ENCODE data around the gene DLGAP4.
A peak's percentile ranks its signal among the peaks of the same experiment; 100 is the strongest.

Gene DLGAP4

DNA sequence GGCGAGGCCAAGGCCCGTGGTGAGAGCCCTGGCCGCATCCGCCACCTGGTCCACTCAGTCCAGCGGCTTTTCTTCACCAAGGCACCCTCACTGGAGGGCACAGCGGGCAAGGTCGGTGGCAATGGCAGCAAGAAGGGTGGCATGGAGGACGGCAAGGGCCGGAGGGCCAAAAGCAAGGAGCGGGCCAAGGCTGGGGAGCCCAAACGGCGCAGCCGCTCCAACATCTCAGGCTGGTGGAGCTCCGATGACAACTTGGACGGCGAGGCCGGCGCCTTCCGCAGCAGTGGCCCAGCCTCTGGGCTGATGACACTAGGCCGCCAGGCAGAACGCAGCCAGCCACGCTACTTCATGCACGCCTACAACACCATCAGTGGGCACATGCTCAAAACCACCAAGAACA is 126.0 kb downstream of the DLGAP4 start:
- H3K4me3 ChIP-seq (ENCODE audit: low read depth, low read length), result no peak overlapping the region
- no peak for DNase-seq (ENCODE audit: low read depth)
- TF ChIP-seq, protein P1, sequence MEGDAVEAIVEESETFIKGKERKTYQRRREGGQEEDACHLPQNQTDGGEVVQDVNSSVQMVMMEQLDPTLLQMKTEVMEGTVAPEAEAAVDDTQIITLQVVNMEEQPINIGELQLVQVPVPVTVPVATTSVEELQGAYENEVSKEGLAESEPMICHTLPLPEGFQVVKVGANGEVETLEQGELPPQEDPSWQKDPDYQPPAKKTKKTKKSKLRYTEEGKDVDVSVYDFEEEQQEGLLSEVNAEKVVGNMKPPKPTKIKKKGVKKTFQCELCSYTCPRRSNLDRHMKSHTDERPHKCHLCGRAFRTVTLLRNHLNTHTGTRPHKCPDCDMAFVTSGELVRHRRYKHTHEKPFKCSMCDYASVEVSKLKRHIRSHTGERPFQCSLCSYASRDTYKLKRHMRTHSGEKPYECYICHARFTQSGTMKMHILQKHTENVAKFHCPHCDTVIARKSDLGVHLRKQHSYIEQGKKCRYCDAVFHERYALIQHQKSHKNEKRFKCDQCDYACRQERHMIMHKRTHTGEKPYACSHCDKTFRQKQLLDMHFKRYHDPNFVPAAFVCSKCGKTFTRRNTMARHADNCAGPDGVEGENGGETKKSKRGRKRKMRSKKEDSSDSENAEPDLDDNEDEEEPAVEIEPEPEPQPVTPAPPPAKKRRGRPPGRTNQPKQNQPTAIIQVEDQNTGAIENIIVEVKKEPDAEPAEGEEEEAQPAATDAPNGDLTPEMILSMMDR (IDR thresholded peaks at IDR 0.05; ENCODE audit: control insufficient read depth, extremely low read depth, insufficient read depth), result no peak

DNA sequence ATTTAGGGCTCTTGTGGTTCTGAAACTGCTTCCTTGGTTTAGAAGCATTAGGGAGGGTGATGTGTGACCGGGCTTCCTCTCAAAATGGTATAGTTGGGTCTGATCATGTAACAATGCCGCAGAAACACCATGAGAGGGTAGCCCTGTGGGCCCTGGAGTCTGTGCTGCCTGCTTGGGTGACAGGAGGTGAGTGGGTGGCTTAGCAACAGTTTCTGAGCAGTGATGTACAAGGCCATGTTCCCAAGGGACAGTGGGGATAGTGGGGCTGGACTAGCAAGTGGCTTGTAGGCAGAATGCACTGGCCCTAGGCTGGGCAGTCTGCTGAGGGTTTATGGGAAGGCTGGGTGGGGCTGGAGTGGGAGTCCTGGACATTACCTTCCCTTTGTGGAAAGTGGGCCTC is 128.2 kb downstream of the DLGAP4 start:
- TF ChIP-seq, protein P1 (IDR thresholded peaks at IDR 0.05; ENCODE audit: control insufficient read depth, extremely low read depth, insufficient read depth), result no peak

DNA sequence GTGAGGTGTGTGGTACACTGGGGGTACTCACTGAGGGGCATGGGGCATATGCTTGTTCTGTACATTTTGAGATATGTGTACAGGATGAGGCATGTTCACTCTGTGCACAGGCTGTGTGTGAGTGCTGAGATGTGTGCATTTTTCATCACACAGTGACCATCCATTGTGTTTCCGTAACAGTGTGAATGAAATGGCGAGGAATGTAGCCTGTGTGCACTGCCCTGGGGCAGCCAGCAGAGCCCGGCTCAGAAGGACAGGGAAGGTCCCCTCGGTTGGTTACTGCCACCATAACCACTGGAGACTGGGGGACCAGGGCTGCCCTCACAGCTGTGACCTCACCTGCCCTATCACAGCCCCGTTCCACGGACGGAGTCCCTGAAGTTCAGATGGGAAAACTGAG is 129.0 kb downstream of the DLGAP4 start:
- no peak overlapping the region for H3K4me3 ChIP-seq (ENCODE audit: low read depth, low read length)
- DNase-seq (ENCODE audit: low read depth), result no peak
- TF ChIP-seq, protein P1 (IDR thresholded peaks at IDR 0.05; ENCODE audit: control insufficient read depth, extremely low read depth, insufficient read depth), result no peak

More for the DNA sequence above, 128.2 kb downstream of the DLGAP4 start:
- H3K4me3 ChIP-seq (ENCODE audit: low read depth, low read length), result no peak overlapping the region
- no peak for DNase-seq (ENCODE audit: low read depth)

DNA sequence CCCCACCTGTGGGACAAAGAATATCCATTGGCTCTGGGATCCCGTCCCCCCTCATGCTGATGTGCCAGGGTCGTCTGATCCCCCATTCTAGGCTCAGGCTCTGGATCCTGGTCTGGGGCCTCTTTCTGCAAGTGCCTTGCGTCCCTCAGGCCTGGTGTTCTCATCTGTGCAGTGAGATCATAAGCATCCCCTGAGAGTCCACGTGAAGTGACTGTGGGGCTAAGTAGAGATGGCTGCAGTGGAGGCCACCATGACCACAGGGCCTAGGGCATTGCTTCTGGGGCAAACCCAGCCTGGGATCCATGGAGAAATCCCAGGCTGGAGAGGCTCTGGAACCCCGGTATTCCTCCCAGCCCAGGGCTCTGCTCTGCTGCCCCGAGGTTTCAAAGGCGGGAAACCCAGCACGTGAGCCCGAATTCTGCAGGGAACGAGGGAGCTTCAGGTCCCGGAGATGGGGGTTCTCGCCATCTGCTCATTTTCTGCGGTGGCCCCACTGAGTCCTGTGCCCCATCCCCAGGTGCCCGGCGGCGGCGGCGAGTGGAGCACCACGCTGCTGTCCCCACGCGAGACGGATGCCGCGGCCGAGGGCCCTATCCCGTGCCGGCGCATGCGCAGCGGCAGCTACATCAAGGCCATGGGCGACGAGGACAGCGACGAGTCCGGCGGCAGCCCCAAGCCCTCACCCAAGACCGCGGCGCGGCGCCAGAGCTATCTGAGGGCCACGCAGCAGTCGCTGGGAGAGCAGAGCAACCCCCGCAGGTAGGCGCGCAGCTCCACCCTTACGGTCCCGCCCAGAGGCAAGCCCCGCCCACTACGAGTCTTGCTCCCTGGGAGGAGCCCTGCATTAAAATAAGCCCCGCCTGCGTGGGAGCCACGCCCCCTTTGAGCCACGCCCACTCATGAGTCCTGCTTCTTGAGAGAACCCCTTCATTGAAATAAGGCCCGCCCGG is 129.7 kb downstream of the DLGAP4 start:
- TF ChIP-seq, protein P1 (IDR thresholded peaks at IDR 0.05; ENCODE audit: control insufficient read depth, extremely low read depth, insufficient read depth), result no peak
- H3K4me3 ChIP-seq (ENCODE audit: low read depth, low read length), result no peak overlapping the region
- no peak for DNase-seq (ENCODE audit: low read depth)

DNA sequence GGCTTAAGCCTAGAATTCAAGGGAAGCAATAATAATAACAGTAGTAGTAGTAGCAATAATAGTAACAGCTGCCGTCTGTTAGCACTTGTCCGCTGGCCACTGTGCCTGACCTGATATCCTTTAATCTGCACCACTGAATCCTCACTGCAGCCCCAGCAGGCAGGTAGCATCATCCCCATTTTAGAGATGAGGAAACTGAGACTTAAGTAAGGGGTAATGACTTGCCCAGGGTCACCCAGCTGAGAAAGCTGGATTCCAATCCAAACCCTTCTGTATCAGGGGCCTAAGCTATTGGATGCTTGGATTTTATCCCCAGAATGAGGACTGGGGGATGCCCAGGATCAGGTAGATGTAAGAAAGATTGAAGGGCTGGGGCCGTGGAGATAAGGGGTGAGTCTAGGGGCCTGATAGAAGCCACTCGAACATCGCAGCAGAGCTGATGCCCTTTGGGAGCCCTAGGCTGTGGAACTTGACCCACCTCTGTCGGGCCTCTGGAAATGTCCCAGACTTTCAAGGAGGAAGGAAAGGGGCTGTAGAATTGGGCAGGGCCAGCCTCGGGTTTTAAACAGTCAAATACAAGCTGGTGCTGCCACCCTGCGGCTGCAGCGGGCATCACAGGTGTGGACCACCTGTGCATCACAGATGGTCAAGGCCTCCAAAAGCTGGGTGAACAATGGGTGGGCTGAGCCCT is 133.0 kb downstream of the DLGAP4 start:
- TF ChIP-seq, protein P1 (IDR thresholded peaks at IDR 0.05; ENCODE audit: control insufficient read depth, extremely low read depth, insufficient read depth), result peak; percentile 95
- DNase-seq (ENCODE audit: low read depth), result no peak
- H3K4me3 ChIP-seq (ENCODE audit: low read depth, low read length), result no peak overlapping the region

DNA sequence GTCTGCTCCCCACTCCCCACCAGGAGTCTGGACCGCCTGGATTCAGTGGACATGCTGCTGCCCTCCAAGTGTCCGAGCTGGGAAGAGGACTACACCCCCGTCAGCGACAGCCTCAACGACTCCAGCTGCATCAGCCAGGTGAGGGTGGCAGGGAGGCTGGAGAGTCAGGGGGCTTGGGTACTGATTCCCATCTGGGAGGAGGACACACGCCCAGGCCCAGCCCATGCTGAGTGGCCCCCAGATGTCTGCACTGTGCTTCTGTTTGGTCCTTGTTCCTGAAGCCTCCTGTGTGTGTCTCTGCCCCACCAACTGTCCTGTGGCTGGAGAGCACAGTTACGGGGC is 133.6 kb downstream of the DLGAP4 start:
- TF ChIP-seq, protein P1 (IDR thresholded peaks at IDR 0.05; ENCODE audit: control insufficient read depth, extremely low read depth, insufficient read depth), result no peak
- DNase-seq (ENCODE audit: low read depth), result no peak
- H3K4me3 ChIP-seq (ENCODE audit: low read depth, low read length), result no peak overlapping the region
